HepG2 (cell line): Measurements from ENCODE around the gene WDR93. TPM values are rescaled to one million over a fixed set of nuclear protein-coding genes. Genes with fewer than 3 reads are reported as not detected.
A peak's percentile ranks its signal among the peaks of the same experiment; 100 is the strongest.

Source experiments
- HNF1B ChIP-seq: sonication (generic); formaldehyde crosslinking; IDR thresholded peaks from 2 replicates; pipeline ENCODE4 v1.5.1; 2020; ENCODE audit warnings: mild to moderate bottlenecking, moderate library complexity, missing genetic modification reagents
- MBNL3 ChIP-seq: fragments of 250-450 bp; sonication (Bioruptor Pico); conservative IDR thresholded peaks from 2 replicates; pipeline ENCODE4 v1.8.0; 2022; ENCODE audit warnings: mild to moderate bottlenecking, inconsistent platforms
- MLXIP ChIP-seq: sonication (generic); formaldehyde crosslinking; IDR thresholded peaks from 2 replicates; pipeline ENCODE4 v1.9.0; 2021; ENCODE audit warnings: missing genetic modification reagents, borderline replicate concordance
- U2AF1 ChIP-seq: fragments of 200-400 bp; formaldehyde crosslinking; optimal IDR thresholded peaks from 2 replicates; pipeline ENCODE3; 2017; ENCODE audit warnings: mild to moderate bottlenecking, low read depth, low read length
- ZBTB21 ChIP-seq: sonication (generic); formaldehyde crosslinking; IDR thresholded peaks from 2 replicates; pipeline ENCODE4 v1.4.0; 2020; ENCODE audit warnings: missing genetic modification reagents
- ZNF510 ChIP-seq: sonication (generic); formaldehyde crosslinking; IDR thresholded peaks from 2 replicates; pipeline ENCODE4 v1.4.0; 2020; ENCODE audit warnings: low read depth, mild to moderate bottlenecking, missing genetic modification reagents
- ZNF563 ChIP-seq: sonication (generic); formaldehyde crosslinking; IDR thresholded peaks from 2 replicates; pipeline ENCODE4 v1.8.0; 2022; ENCODE audit warnings: mild to moderate bottlenecking, moderate library complexity, missing genetic modification reagents
- polyA plus RNA-seq, 8 experiments: library from polyadenylated mRNA; depleted of rRNA in 3 of 8; stranded (reverse) in 7 of 8; unstranded in 1 of 8; fragments of >200 nt; fragmentation: Illumina TruSeq in 4 of 8; extraction: Trizol in 4 of 8; gene quantifications; 2 replicates each; pipeline versions ENCODE4 v1.2.1 to v1.2.3, GENCODE V29; 2011 to 2016; ENCODE audit warnings: low read depth in 4 of 8, missing spikeins in 1 of 8, mixed read lengths in 1 of 8; ENCODE audit not compliant: insufficient read depth in 1 of 8
- total RNA-seq, 5 experiments: library from RNA; depleted of rRNA; stranded (reverse); fragments of >200 nt; fragmentation: Illumina TruSeq; extraction: Trizol; gene quantifications; 2 replicates each; pipeline ENCODE4 v1.2.3, GENCODE V29; 2016; ENCODE audit warnings: low read depth in 1 of 5
- TF ChIP-seq, protein P1 (sequence below): sonication (generic); formaldehyde crosslinking; IDR thresholded peaks from 2 replicates; pipeline ENCODE4 v1.5.0; 2020; ENCODE audit warnings: missing genetic modification reagents, mild to moderate bottlenecking, borderline replicate concordance
- TF ChIP-seq, protein P2 (sequence below): sonication (generic); formaldehyde crosslinking; IDR thresholded peaks from 2 replicates; pipeline ENCODE4 v1.4.0; 2020; ENCODE audit warnings: mild to moderate bottlenecking, missing genetic modification reagents, borderline replicate concordance
- TF ChIP-seq, protein P3 (sequence below): IDR thresholded peaks from 2 replicates; pipeline ENCODE4 v1.6.1; 2012; ENCODE audit warnings: low read depth, low read length, improper control_type of control experiment
- TF ChIP-seq, protein P4 (sequence below): sonication (generic); formaldehyde crosslinking; IDR thresholded peaks from 2 replicates; pipeline ENCODE4 v1.4.0; 2020; ENCODE audit warnings: mild to moderate bottlenecking, low read depth, missing genetic modification reagents
- TF ChIP-seq, protein P5 (sequence below): sonication (generic); formaldehyde crosslinking; IDR thresholded peaks from 2 replicates; pipeline ENCODE4 v1.4.0; 2020; ENCODE audit warnings: missing genetic modification reagents, borderline replicate concordance

WDR93 gene
- total and polyA plus RNA-seq, 2 of the 13 experiments (the other 11 are each of a cell fraction or from before 2014, with no cell fraction given) = 0.07 TPM; not detected in 1

DNA sequence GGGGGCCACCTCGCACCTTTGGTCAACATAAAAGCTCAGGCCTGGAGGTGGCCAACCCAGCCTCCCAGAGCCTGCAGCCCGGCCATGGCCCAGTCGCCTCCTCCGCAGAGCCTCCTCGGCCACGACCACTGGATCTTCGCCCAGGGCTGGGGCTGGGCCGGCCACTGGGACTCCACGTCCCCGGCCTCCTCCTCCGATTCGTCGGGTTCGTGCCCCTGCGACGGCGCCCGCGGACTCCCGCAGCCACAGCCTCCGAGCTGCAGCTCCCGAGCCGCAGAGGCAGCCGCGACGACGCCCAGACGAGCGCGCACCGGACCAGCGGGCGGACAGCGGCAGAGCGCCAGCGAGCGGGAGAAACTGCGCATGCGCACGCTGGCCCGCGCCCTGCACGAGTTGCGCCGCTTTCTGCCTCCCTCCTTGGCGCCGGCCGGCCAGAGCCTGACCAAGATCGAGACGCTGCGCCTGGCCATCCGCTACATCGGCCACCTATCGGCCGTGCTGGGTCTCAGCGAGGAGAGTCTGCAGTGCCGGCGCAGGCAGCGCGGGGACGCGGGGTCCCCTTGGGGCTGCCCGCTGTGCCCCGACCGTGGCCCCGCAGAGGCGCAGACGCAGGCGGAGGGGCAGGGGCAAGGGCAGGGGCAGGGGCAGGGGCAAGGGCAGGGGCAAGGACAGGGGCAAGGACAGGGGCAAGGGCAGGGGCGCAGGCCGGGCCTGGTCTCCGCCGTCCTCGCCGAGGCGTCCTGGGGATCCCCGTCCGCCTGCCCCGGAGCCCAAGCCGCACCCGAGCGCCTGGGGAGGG is 85.9 kb downstream of the WDR93 start, which contains the start of gene MESP2 (continued):
- TF ChIP-seq ZNF563 (CRISPR knock-in tag) (peak; percentile 74; the same call in 1 of the 2 replicates), MLXIP (CRISPR knock-in tag) (no peak), MBNL3 (CRISPR knock-in tag) (no peak), HNF1B (CRISPR knock-in tag) (peak; percentile 17; the same call in 1 of the 2 replicates), U2AF1 (no peak), ZNF510 (CRISPR knock-in tag) (no peak), ZBTB21 (CRISPR knock-in tag) (no peak)
- TF ChIP-seq, protein P1, sequence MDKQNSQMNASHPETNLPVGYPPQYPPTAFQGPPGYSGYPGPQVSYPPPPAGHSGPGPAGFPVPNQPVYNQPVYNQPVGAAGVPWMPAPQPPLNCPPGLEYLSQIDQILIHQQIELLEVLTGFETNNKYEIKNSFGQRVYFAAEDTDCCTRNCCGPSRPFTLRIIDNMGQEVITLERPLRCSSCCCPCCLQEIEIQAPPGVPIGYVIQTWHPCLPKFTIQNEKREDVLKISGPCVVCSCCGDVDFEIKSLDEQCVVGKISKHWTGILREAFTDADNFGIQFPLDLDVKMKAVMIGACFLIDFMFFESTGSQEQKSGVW (CRISPR knock-in tag) = no peak
- TF ChIP-seq, protein P2, sequence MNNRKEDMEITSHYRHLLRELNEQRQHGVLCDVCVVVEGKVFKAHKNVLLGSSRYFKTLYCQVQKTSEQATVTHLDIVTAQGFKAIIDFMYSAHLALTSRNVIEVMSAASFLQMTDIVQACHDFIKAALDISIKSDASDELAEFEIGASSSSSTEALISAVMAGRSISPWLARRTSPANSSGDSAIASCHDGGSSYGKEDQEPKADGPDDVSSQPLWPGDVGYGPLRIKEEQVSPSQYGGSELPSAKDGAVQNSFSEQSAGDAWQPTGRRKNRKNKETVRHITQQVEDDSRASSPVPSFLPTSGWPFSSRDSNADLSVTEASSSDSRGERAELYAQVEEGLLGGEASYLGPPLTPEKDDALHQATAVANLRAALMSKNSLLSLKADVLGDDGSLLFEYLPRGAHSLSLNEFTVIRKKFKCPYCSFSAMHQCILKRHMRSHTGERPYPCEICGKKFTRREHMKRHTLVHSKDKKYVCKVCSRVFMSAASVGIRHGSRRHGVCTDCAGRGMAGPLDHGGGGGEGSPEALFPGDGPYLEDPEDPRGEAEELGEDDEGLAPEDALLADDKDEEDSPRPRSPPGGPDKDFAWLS (CRISPR knock-in tag) = no peak
- TF ChIP-seq, protein P3, sequence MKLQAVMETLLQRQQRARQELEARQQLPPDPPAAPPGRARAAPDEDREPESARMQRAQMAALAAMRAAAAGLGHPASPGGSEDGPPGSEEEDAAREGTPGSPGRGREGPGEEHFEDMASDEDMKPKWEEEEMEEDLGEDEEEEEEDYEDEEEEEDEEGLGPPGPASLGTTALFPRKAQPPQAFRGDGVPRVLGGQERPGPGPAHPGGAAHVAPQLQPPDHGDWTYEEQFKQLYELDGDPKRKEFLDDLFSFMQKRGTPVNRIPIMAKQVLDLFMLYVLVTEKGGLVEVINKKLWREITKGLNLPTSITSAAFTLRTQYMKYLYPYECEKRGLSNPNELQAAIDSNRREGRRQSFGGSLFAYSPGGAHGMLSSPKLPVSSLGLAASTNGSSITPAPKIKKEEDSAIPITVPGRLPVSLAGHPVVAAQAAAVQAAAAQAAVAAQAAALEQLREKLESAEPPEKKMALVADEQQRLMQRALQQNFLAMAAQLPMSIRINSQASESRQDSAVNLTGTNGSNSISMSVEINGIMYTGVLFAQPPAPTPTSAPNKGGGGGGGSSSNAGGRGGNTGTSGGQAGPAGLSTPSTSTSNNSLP = no peak
- TF ChIP-seq, protein P4, sequence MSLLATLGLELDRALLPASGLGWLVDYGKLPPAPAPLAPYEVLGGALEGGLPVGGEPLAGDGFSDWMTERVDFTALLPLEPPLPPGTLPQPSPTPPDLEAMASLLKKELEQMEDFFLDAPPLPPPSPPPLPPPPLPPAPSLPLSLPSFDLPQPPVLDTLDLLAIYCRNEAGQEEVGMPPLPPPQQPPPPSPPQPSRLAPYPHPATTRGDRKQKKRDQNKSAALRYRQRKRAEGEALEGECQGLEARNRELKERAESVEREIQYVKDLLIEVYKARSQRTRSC = no peak
- TF ChIP-seq, protein P5, sequence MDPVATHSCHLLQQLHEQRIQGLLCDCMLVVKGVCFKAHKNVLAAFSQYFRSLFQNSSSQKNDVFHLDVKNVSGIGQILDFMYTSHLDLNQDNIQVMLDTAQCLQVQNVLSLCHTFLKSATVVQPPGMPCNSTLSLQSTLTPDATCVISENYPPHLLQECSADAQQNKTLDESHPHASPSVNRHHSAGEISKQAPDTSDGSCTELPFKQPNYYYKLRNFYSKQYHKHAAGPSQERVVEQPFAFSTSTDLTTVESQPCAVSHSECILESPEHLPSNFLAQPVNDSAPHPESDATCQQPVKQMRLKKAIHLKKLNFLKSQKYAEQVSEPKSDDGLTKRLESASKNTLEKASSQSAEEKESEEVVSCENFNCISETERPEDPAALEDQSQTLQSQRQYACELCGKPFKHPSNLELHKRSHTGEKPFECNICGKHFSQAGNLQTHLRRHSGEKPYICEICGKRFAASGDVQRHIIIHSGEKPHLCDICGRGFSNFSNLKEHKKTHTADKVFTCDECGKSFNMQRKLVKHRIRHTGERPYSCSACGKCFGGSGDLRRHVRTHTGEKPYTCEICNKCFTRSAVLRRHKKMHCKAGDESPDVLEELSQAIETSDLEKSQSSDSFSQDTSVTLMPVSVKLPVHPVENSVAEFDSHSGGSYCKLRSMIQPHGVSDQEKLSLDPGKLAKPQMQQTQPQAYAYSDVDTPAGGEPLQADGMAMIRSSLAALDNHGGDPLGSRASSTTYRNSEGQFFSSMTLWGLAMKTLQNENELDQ (CRISPR knock-in tag) = no peak
